Kidney epithelial cell (primary cell): ENCODE results near the gene NPTX1. TPM values are rescaled to one million over a fixed set of nuclear protein-coding genes. Genes with fewer than 3 reads are reported as not detected.

Experiments used
- DNase-seq: peaks from one replicate; pipeline ENCODE4 v3.0.0-alpha.2; 2010; ENCODE audit warnings: low read depth
- H3K27me3 ChIP-seq: 2 replicates; pipeline ENCODE4 v1.6.0; 2011; ENCODE audit warnings: low read length; ENCODE audit not compliant: control insufficient read depth, insufficient read depth
- H3K36me3 ChIP-seq: 2 replicates; pipeline ENCODE4 v1.5.1; 2011; ENCODE audit warnings: low read length; ENCODE audit not compliant: control insufficient read depth, insufficient read depth
- H3K4me3 ChIP-seq: 2 replicates; pipeline ENCODE4 v1.5.1; 2011; ENCODE audit warnings: low read depth, mild to moderate bottlenecking, control low read depth, low read length
- CTCF ChIP-seq: IDR thresholded peaks from 2 replicates; pipeline ENCODE4 v1.5.1; 2011; ENCODE audit warnings: mild to moderate bottlenecking, moderate library complexity, low read length, control low read depth, inconsistent platforms; ENCODE audit not compliant: insufficient read depth, poor library complexity, severe bottlenecking
- total RNA-seq: library from RNA; depleted of rRNA; stranded (reverse); fragments of >200 nt; gene quantifications from 2 replicates; pipeline ENCODE4 v1.2.3, GENCODE V29; 2015

Gene NPTX1
- total RNA-seq, 1 donor from 2014 or later = not detected

GRCh38 chr17:80425835-80426426 lies 50.5 kb downstream of the NPTX1 start:
- no peak for DNase-seq
- H3K27me3 ChIP-seq = peaks cover 5% of the 10 kb centered on the region
- H3K36me3 ChIP-seq = no peaks in the 10 kb centered on the region
- no peak for TF ChIP-seq CTCF
- no peak overlapping the region for H3K4me3 ChIP-seq

- DNase-seq = no peak
- H3K27me3 ChIP-seq = peaks cover 5% of the 10 kb centered on the region
- no peak for TF ChIP-seq CTCF
- H3K4me3 ChIP-seq = no peak overlapping the region
- H3K36me3 ChIP-seq = no peaks in the 10 kb centered on the region
Observed at GRCh38 chr17:80424878-80425765, 51.3 kb downstream of the NPTX1 start.

DNA sequence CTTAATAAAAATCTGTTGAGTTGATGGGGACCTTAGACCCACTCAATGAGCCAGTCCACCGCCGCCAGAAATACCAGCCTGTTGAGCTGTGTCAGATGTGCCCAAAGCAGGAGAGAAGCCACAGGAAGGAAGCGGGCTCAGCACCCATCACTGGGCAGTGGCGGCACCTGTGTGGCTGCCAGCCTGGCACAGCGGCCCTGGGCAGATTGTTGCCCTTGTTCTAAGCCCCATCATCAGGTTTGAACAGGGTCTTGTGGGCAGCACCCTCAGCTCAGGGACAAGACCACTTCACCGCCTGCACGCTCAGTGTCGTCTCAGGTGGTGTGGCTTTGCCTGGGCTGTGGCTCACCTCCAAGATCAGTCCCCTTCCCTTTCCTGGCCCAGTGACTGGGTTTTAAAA lies 52.1 kb downstream of the NPTX1 start:
- no peak for DNase-seq
- no peaks in the 10 kb centered on the region for H3K36me3 ChIP-seq
- TF ChIP-seq CTCF = no peak

GRCh38 chr17:80423536-80424225 lies 52.7 kb downstream of the NPTX1 start:
- Histone ChIP-seq H3K36me3 (no peaks in the 10 kb centered on the region), H3K27me3 (peaks cover 5% of the 10 kb centered on the region), H3K4me3 (no peak overlapping the region)
- no peak for TF ChIP-seq CTCF
- no peak for DNase-seq

More for the DNA sequence above, 52.1 kb downstream of the NPTX1 start:
- H3K4me3 ChIP-seq = no peak overlapping the region
- H3K27me3 ChIP-seq = peaks cover 5% of the 10 kb centered on the region

- Histone ChIP-seq H3K4me3 (no peak overlapping the region), H3K36me3 (no peaks in the 10 kb centered on the region), H3K27me3 (peaks cover 5% of the 10 kb centered on the region)
- no peak for TF ChIP-seq CTCF
- DNase-seq = no peak
Observed at GRCh38 chr17:80422981-80423380, 53.4 kb downstream of the NPTX1 start.
